ENCODE data around the gene TMEM158.

TMEM158 gene

DNA sequence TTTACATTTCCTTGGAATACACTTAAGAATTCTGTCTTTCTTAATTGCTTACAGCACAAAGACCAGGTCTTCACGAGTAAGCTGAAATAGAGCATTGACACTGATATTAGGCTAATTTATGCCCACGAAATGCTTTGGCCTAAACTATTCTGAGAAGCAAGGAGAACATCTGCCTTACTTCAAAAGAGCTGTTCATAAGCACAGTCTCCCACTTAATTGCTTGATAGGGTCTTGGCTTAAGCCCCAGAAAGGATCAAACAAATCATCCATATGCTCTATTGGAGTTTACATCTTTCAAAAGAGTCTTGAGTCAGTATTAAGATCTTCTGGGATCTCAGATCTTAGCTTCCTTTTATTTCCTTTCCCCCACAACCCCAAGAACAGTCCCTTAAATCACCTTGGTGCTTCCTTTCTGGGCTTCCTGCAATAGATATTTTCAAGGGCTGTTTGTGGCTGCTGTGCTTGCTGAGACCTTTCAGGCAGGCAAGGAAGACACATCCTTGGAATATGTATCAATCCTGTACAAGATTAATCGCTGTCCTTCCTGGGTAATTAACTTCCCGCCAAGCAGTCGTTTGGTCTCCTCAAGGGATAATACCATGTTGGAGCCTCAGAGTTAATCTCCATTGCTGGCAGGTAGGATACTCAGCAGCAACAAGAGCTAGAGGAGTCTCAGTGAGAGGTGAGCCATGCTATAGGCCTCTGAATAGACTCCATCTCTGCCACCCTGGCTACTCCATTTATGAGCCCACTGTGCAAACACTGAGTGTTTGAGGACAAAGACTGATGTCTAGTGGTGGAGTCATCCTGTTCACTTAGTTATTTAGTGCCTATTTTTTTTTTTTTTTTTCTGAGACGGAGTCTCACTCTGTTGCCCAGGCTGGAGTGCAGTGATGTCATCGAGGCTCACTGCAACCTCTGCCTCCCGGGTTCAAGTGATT lies 37.1 kb downstream of the TMEM158 start:
- TF ChIP-seq, protein P1, sequence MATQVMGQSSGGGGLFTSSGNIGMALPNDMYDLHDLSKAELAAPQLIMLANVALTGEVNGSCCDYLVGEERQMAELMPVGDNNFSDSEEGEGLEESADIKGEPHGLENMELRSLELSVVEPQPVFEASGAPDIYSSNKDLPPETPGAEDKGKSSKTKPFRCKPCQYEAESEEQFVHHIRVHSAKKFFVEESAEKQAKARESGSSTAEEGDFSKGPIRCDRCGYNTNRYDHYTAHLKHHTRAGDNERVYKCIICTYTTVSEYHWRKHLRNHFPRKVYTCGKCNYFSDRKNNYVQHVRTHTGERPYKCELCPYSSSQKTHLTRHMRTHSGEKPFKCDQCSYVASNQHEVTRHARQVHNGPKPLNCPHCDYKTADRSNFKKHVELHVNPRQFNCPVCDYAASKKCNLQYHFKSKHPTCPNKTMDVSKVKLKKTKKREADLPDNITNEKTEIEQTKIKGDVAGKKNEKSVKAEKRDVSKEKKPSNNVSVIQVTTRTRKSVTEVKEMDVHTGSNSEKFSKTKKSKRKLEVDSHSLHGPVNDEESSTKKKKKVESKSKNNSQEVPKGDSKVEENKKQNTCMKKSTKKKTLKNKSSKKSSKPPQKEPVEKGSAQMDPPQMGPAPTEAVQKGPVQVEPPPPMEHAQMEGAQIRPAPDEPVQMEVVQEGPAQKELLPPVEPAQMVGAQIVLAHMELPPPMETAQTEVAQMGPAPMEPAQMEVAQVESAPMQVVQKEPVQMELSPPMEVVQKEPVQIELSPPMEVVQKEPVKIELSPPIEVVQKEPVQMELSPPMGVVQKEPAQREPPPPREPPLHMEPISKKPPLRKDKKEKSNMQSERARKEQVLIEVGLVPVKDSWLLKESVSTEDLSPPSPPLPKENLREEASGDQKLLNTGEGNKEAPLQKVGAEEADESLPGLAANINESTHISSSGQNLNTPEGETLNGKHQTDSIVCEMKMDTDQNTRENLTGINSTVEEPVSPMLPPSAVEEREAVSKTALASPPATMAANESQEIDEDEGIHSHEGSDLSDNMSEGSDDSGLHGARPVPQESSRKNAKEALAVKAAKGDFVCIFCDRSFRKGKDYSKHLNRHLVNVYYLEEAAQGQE (IDR thresholded peaks at IDR 0.05; ENCODE audit: low read depth): no peak
- TF ChIP-seq TCF12 (IDR thresholded peaks at IDR 0.05; ENCODE audit: low read depth): no peak
- TF ChIP-seq FOXM1 (IDR thresholded peaks at IDR 0.05; ENCODE audit: borderline replicate concordance, low read depth): no peak
- TF ChIP-seq CEBPB (IDR thresholded peaks at IDR 0.05): no peak

DNA sequence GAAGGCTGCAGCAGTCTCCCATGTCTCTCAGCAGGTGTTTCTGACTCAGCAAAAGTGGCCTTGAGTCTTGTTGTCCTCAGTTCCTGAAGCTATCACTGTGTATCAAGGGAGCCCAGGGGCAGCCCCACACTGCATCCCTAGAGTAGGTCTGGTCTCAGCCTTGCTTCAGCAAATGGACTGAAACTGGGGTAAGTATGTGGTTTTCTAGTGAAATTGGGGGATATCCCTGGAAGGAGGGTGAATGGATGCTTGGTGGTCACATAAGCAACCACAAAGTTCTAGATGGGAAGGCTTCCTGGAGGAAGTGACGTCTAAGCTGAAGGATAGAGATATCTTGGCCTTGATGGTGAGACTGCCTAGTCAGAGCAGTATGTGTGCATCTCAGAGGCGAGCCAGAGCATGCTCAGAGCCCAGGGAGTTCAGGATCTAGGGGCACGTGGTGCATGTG lies 38.4 kb downstream of the TMEM158 start:
- TF ChIP-seq, protein P1 (IDR thresholded peaks at IDR 0.05; ENCODE audit: low read depth): no peak
- no peak for TF ChIP-seq TCF12 (IDR thresholded peaks at IDR 0.05; ENCODE audit: low read depth)
- no peak for TF ChIP-seq RAD21 (IDR thresholded peaks at IDR 0.05; ENCODE audit: low read depth)
- TF ChIP-seq CREB1 (IDR thresholded peaks at IDR 0.05; ENCODE audit: low read depth): no peak
- TF ChIP-seq ZBTB7A (IDR thresholded peaks at IDR 0.05; ENCODE audit: low read depth): no peak
- TF ChIP-seq, protein P2, sequence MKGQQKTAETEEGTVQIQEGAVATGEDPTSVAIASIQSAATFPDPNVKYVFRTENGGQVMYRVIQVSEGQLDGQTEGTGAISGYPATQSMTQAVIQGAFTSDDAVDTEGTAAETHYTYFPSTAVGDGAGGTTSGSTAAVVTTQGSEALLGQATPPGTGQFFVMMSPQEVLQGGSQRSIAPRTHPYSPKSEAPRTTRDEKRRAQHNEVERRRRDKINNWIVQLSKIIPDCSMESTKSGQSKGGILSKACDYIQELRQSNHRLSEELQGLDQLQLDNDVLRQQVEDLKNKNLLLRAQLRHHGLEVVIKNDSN (IDR thresholded peaks at IDR 0.05): no peak
- no peak for TF ChIP-seq TAF1 (IDR thresholded peaks at IDR 0.05; ENCODE audit: low read depth)
- TF ChIP-seq EP300 (IDR thresholded peaks at IDR 0.05; ENCODE audit: borderline replicate concordance): no peak
- no peak for TF ChIP-seq FOXM1 (IDR thresholded peaks at IDR 0.05; ENCODE audit: borderline replicate concordance, low read depth)
- no peak for TF ChIP-seq EGR1 (IDR thresholded peaks at IDR 0.05)
- TF ChIP-seq NFIC (IDR thresholded peaks at IDR 0.05): no peak
- TF ChIP-seq TEAD4 (IDR thresholded peaks at IDR 0.05): no peak
- TF ChIP-seq, protein P3, sequence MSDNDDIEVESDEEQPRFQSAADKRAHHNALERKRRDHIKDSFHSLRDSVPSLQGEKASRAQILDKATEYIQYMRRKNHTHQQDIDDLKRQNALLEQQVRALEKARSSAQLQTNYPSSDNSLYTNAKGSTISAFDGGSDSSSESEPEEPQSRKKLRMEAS (IDR thresholded peaks at IDR 0.05): no peak
- TF ChIP-seq CEBPB (IDR thresholded peaks at IDR 0.05): no peak
- no peak for TF ChIP-seq YY1 (IDR thresholded peaks at IDR 0.05; ENCODE audit: low read depth)

DNA sequence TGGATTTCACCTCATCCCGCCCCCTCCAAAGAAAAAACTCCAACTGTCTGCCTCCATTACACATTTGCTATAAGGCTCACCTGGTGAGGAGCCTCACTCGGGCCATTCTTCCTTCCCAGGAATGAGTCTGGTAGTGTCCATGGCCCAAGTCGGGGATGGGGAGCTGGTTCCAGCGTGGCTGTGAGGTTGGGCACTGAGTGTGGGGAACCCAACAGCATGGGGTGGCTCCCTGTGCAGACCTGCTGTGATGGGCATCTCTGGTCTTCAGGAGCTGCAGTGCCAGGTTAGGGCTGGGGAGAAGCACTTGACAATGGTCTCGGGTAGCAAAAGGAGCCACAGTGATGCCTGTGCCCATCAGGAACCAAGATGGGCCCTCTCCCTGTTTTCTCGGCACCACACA lies 39.2 kb downstream of the TMEM158 start:
- TF ChIP-seq, protein P3 (IDR thresholded peaks at IDR 0.05): no peak
- TF ChIP-seq CREB1 (IDR thresholded peaks at IDR 0.05; ENCODE audit: low read depth): no peak
- no peak for TF ChIP-seq TAF1 (IDR thresholded peaks at IDR 0.05; ENCODE audit: low read depth)
- TF ChIP-seq EGR1 (IDR thresholded peaks at IDR 0.05): no peak
- no peak for TF ChIP-seq TEAD4 (IDR thresholded peaks at IDR 0.05)
- no peak for TF ChIP-seq RAD21 (IDR thresholded peaks at IDR 0.05; ENCODE audit: low read depth)
- no peak for TF ChIP-seq FOXM1 (IDR thresholded peaks at IDR 0.05; ENCODE audit: borderline replicate concordance, low read depth)
- TF ChIP-seq TCF12 (IDR thresholded peaks at IDR 0.05; ENCODE audit: low read depth): no peak
- TF ChIP-seq NFIC (IDR thresholded peaks at IDR 0.05): no peak
- TF ChIP-seq ZBTB7A (IDR thresholded peaks at IDR 0.05; ENCODE audit: low read depth): no peak
- TF ChIP-seq, protein P1 (IDR thresholded peaks at IDR 0.05; ENCODE audit: low read depth): no peak
- TF ChIP-seq CEBPB (IDR thresholded peaks at IDR 0.05): no peak
- no peak for TF ChIP-seq YY1 (IDR thresholded peaks at IDR 0.05; ENCODE audit: low read depth)
- TF ChIP-seq, protein P2 (IDR thresholded peaks at IDR 0.05): no peak
- TF ChIP-seq EP300 (IDR thresholded peaks at IDR 0.05; ENCODE audit: borderline replicate concordance): no peak

DNA sequence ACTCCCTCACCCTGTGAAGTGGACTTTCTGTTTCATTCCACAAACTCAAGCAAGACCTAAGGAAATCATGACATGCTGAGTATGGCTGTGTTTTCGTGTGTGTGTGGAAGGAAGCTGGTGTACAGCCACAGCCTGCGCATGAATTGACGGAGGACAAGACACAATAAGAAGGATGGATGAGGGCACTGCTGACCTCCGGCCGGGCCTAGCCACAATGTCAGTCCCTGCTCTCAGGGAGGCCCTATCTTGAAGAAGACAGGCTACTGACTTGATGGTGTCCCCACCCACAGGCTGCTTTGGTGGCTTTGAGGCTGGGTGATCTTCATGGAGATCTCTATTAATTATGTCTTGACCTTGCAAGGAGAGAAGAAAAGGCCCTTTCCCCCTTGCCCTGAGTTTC lies 40.6 kb downstream of the TMEM158 start:
- TF ChIP-seq CREB1 (IDR thresholded peaks at IDR 0.05; ENCODE audit: low read depth): no peak
- no peak for TF ChIP-seq NFIC (IDR thresholded peaks at IDR 0.05)
- TF ChIP-seq EGR1 (IDR thresholded peaks at IDR 0.05): no peak
- TF ChIP-seq, protein P1 (IDR thresholded peaks at IDR 0.05; ENCODE audit: low read depth): no peak
- TF ChIP-seq, protein P3 (IDR thresholded peaks at IDR 0.05): no peak
- no peak for TF ChIP-seq TCF12 (IDR thresholded peaks at IDR 0.05; ENCODE audit: low read depth)
- no peak for TF ChIP-seq RAD21 (IDR thresholded peaks at IDR 0.05; ENCODE audit: low read depth)
- TF ChIP-seq TEAD4 (IDR thresholded peaks at IDR 0.05): no peak
- no peak for TF ChIP-seq FOXM1 (IDR thresholded peaks at IDR 0.05; ENCODE audit: borderline replicate concordance, low read depth)
- TF ChIP-seq CEBPB (IDR thresholded peaks at IDR 0.05): no peak
- no peak for TF ChIP-seq YY1 (IDR thresholded peaks at IDR 0.05; ENCODE audit: low read depth)
